NCI-H69 (cell line): ENCODE results near the gene PDZD2.
"Not testable (repeated sequence)": the region's sequence is repeated elsewhere in the genome, so short reads cannot be mapped to it uniquely, and the experiment has no call there.

Source experiments
- DNase-seq: peaks from one replicate; lab custom pipeline; 2025; lab: John Stamatoyannopoulos, UW

Gene PDZD2

DNA sequence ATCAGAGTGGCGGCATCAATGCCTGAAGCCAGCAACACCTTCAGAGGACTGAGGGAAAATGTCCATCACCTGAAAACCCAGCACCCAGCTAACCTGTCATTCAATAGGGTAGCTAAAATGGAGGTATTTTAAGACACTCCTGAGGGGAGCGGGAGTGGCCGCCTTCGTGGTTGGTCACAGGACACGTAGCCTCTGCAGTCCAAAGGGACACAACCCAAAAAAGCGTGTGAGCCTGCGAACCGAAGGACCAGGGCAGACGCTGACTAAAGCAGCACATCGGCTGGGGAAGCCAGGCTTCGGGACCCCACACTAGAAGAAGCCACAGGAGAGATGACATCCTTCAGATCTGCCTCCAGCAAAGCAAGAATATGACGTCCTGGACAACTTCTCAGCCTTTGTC lies 464.6 kb downstream of the PDZD2 start:
- DNase-seq, result no peak

DNA sequence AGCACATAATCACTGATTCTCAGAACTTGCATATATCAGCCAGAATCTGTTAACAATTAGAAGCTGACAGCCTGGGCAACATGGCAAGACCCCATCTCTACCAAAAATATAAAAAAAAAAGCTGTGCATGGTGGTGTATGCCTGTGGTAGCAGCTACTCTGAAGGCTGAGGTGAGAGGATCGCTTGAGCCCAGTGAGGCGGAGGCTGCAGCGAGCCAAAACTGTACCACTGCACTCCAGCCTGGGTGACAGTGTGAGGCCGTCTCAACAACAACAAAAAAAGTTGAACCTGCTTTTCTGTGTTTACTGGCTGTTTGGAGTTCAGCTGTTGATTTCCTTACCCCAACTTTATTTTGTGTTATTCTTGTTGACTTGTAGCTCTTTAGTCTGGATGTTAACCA lies 468.4 kb downstream of the PDZD2 start:
- no peak for DNase-seq

DNA sequence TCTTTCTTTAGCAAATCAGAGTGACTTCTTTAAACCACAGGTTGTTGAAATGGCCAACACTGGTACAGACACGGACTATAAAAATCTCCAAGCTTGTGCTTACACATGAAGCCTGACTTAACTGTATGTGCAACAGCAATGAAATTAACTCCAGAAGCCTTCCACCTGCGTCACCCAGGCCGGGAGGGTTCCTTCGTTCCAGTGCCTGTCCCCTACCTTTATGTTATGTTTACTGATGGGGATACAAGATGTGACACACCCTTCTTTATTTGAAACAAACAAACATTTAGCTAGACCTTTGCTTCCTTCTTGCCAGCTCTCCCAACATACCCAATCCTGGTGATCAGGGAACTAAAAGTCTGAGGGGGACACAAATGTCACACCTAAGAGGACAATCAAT lies 469.2 kb downstream of the PDZD2 start:
- no peak for DNase-seq

DNA sequence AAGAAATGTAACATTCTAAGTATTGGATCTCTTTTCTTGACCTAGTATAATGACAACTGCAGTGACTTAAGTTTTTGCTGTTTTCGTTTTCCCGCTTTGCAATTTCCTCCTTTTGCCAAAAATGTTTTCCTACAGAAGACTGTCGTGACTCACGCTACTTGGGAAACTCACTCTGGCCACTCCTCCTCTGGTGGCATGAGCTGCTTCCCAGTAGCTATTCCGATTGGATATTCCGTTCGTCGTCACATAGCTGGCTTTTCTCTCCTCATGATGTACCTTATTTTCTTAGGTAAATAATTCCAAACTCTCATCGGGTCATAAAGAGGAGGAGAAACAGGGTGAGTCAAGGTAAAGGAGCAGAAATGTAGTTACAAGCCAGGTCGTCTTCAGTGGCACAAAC lies 470.3 kb downstream of the PDZD2 start:
- no peak for DNase-seq

DNA sequence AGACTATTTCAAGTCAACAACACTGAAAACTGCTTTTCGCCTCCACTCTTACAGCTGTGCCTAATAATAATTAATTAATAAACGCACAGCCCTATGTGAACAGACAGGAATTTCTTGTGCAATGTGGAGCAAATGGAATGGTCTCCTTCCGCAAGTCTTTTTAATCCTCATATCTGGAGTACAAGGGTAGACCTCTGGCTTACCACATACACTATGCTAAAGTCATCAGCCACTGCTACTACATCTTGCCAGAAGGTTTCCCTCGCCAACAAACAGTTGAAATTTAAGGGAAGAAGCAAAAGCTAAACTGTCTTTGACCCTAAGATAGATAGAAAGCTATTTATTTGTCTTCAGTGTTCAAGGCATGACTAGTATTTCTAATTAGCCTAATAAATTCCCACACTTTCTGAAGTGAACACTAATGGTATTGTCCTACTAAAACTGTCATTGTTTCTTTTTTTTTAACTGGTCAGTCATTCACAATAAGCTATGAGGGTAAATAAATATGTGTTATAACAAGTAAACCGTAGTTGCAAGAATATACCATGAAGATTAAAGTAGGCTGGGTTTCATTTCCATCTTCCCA lies 471.3 kb downstream of the PDZD2 start:
- no peak for DNase-seq

DNA sequence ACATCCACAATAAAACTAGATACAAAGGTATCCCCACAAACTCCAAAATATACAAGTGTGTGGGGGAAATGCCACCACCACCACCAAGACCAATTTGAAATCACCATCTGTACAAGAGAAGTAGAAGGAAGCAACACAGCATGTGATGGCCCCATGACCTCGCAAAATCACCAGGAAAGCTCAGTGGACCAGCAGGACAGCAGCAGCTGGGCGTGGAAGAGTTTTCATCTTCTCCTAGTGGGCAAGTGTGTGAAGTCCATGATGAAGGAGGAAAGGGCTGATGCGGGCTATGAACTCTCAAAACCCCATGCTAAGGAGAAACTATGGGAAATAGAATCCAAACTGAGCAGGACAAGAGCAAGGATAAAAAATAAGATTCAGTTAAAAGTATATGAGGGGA lies 477.1 kb downstream of the PDZD2 start:
- peak; percentile 19 for DNase-seq

DNA sequence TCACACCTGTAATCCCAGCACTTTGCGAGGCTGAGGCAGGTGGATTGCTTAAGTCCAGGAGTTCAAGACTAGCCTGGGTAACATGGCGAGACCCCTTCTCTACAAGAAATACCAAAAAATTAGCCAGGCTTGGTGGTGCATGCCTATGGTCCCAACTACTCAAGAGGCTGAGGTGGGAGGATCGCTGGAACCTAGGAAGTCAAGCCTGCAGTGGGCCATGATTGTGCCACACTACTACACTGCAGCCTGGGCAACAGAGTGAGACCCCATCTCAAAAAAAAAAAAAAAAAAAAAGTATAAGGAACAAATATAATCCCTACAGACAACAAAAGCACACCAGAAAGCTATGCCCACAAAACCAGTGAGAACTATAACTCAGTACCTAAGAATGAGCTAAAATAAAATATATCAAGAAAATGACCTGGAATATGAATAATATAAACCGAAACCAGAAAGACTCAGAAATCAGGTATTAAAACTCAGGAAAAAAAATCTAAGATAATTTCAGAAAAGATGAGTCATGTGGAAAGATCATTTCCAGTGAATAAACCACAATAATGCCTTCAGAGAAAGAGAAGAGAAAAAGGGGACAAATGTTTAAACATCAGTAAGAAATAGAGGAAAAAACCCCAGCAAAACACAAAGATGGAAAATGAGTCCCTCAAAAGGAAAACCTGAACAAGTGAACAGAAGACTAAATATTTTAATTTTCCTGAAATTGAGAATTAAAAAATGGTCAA lies 477.8 kb downstream of the PDZD2 start:
- no peak for DNase-seq

DNA sequence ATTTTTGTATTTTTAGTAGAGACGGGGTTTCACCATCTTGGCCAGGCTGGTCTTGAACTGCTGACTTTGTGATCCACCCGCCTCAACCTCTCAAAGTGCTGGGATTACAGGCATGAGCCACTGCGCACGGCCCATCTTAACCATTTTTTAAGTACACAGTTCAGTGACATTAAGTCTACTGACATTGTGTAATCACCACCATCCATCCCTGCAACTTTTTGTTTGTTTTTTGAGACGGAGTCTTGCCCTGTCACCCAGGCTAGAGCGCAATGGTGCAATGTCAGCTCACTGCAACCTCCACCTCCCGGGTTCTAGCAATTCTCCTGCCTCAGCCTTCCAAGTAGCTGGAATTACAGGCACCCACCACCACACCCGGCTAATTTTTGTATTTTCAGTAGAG lies 480.0 kb downstream of the PDZD2 start:
- DNase-seq, result not testable (repeated sequence)

DNA sequence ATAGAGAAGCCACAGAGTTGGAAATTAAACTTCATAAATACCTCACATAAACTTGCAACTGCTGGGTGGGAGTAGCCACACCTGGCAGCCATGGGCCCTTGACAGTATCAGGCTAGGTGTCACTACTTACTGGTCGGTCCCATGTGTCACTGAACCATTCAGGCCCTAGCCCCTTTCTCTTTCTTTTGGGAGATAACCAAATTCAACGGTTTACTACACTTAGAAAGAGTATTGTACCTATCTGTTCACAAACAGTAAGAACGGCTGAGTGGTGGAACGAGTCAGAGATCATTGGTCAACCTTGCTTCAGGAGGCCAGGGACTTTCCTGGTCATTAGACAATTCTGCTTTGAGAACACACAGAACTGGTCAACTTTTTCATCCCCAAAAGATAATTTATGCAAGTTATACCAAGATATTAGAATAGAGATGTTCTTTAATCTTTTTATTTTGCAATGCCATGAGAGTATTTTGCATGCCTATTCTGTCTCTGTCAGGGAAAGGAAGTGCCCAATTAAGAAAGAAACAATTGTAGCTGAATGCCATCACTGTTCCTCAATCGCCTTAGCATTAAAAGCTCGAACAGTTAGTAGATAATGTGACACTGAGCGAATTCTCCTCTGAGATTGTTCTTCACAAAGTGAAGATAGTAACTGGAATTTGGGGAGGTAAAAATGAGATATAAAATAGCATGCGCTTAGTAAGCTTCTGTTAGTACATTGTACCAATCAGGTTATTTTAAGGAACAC lies 484.3 kb downstream of the PDZD2 start:
- DNase-seq, result no peak

DNA sequence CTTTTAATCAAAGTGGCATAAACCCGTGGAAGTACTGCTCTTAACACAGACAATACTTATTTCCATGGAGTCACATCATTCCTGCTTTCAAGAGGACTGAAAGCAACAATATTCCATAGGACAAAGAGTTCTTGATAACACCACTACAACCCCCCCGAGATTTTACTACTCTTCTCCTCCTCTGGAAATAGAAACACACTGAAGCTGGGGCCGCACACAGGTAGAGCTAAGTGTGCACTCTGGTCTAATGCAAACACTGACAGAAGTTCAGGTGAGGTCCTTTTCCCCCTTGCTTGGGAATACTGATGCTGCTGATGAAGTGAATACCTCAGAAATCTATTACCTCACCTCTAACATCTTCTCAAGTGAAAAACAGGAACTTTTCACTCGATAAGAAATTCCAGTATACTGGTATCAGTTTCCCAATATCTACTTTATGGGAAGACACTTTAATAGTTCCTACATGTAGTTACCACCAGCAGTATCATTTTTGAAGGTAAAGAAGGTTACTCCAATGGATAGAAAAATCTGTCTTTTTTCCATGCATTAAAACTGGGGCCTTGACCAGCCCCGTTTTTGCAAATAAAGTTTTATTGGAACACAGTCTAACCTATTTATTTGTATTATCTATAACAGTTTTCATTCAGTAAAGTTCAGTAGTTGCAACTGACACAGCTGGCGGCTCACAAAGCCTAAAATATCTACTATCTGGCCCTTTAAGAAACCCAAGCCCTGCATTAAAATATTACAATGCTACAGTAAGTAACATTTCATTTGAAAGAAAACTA lies 485.2 kb downstream of the PDZD2 start:
- DNase-seq, result no peak

DNA sequence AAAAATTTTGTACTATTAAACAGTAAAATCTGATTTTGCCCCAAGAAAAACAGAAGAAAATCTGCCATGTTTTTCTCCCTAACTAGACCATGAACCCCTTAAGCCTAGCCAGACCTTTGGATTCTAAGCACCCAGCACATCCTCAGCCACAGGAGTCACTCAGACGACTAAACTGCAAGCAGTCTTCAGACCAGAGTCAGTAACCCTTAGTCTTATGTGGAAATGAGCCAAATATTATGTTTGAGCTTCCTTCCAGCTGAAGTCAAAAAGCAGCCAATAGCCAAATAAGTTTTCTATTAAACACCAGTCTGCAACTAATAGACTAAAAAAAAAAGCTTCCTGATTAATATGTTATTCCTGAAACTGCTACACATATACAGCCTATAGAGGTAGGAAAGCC lies 487.8 kb downstream of the PDZD2 start:
- DNase-seq, result no peak

DNA sequence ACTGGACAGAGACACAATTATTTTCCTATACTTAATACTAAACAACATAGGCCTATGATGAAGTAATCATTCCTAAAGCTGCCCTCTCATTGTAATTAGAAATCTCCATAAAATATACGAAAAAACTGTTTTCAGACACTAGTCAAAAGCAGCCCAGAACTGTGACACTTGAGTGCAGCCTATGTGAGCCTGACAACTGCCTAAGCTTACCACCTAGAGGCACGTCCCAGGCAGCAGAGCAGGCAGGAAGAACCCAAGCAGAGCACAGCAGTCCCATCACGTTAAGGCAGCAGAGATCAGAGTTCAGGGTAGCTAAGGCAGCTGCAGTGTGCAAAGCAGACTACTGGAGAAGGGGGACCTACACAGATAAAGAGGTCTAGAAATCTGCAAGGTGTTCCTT lies 488.8 kb downstream of the PDZD2 start:
- DNase-seq, result no peak

DNA sequence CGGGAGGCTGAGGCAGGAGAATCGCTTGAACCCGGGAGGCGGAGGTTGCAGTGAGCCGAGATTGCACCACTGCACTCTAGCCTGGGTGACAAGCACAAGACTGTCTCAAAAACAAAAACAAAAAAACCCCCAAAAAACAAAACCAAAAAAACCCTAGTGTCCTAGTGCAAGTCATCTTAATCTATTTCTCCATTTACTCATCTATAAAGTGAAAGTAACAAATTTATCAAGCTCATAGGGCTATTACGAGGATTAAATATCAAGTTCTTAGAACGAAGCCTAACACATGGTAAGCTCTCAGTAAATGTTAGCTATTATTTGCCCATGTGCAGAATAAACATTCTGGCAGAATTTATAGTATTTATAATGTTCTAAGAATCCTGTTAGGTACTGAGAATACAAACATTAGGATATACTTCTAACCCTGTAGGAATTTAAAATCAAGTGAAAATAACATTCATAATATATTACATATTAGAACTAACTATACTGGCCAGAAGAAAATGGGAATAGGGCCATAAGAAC lies 490.2 kb downstream of the PDZD2 start:
- DNase-seq, result no peak

DNA sequence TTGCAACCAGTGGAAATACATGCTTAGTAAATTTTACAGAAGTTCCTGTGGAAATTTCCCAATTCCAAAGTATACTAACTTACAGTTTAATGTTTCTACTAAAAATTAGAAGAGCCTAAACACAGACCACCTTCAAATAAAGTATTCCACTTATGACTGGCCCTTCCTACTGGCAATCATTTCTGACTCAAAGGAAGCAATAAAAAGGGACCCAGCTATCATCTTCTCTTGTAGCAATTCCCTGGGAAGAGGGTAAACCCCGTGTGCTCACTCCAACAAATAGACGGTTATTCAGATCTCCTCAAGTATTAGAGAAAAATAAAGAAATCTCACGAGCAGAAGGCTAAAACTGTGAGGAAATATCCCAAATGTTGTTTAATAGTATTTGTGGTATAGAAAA lies 491.9 kb downstream of the PDZD2 start:
- DNase-seq, result no peak

DNA sequence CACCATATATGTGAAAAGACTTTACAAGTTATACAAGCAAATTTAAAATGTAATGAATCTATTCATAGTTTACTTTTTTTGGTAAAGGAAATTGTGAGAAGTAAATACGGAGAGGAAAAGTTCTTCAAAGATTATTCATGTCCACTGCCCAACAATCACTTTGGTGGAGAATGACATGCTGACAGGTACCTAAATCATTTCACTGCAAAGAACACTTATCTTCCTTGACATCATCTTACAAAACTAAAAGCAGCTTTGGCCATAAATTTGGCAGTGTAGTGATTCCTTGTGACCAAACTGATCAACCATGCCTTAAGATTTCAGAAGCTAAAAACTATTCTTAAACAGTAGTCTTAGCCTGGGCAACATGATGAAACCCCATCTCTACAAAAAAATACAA lies 492.7 kb downstream of the PDZD2 start:
- DNase-seq, result no peak

DNA sequence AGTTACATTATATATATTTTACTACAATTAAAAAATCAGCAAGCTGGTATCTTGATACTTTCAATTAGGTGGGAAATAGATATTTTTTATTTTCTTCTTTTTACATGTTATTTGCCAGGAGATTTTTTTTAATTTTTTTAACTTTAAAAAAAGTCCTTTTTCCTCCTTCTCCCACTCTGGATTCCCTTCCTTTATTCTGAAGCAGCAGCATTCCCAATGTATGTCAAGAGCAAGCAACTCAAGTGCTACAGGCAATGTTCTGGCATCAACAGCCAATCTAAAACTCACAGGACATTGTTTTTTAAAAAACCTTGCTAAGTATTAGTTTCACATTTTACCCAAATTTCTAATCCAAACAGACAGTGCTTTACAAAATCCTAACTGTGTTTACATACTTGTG lies 493.8 kb downstream of the PDZD2 start:
- DNase-seq, result no peak

DNA sequence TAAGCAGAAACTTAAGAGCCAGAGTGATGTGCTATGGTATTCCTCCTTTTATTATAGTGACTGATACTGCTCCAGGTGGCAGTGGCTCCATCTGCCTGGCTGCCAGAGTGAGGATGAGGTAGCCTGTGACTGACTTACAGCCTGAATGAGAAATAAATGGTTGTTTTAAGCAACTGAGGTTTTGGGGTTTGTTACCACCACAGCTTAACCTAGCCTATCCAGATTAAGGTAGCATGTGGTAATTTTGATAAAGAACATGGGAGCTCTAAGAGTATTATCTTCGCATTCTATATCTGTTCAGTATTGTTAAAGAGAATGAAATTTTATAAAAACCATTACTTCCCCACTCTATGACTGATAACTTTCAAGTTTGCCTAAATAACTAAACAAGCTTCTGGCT lies 496.2 kb downstream of the PDZD2 start:
- DNase-seq, result no peak

DNA sequence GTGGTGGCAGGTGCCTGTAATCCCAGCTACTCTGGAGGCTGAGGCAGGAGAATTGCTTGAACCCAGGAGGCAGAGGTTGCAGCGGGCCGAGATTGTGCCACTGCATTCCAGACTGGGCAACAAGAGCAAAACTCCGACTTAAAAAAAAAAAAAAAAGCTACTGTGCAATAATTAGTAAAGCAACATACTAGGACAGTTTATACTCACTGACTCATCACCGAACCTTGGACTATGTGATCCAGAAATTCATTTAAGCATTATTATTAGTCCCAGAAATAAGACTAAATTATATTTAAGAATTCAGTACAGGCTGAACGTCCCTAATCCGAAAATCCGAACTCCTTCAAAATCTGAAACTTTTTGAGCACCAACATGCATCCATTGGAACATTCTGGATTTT lies 497.4 kb downstream of the PDZD2 start:
- DNase-seq, result no peak

DNA sequence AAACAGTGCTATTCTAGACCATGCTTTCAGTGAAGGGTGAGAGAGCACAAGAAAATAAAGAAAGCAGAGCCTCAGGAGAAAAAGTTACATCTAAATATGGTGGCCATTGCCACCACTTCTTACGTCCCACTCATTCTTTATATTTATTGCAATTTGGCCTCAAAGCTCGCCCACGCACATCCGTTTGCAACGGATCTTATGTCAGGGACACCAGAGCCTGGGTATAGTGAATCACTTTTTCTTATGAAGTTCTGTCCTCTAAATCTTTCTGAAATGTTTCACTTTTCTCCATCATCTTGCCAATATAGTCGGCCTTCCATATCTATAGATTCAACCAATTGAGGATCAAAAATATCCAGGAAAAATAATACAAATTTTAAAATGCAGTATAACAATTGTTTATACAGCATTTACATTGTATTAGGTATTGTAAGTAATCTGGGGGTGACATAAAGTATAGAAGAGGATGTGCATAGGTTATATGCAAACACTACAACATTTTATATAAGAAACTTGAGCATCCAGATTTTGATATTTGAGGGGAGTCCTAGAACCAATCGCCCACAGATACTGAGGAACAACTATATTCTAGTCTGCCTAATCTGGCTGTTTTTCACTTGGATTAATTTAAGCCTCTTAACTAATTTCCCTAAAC lies 500.0 kb downstream of the PDZD2 start:
- DNase-seq, result no peak

DNA sequence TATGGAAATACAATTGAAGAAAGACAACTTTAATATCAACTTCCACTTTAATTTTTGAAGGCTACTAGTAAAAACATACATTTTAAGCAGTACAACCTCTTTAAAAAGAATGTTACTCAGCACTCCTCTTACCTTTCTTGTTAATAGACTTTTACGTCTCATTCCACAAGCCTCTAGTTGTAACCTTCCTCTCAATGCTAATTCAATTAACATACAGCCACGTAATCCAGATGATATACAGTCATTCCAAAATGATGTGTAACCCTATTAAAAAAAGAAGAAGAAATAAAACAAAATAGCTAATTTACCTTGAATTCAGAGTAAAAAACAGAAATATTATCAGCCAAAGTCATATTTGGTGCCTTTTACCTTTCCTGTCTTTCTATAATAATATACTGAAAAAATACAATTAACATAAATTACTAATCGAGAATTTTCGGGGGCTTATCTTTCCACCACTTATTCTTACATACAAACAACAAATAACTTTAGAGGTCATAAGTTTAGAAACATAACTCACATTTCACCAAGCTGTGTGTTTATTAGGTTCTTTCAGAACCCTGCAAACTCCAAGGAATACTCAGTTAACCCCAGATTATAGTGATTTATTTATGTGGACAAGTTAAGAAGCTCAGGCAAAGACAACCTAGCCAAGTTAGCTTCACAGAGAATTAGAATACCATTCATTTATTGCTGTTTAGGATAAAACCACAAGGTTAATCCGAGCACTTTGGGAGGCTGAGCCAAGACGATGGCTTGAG lies 504.9 kb downstream of the PDZD2 start:
- no peak for DNase-seq
